Mucosa of gallbladder (tissue), 1 donor: Measurements from ENCODE around the gene TNK2. TPM values are rescaled to one million over a fixed set of nuclear protein-coding genes. Genes with fewer than 3 reads are reported as not detected.
"Not testable (repeated sequence)": the region's sequence is repeated elsewhere in the genome, so short reads cannot be mapped to it uniquely, and the experiment has no call there.

ENCODE experiments used
- DNase-seq: peaks from one replicate; pipeline ENCODE4 v3.0.0-alpha.2; 2020; ENCODE audit warnings: low spot score
- total RNA-seq: library from RNA; stranded (reverse); gene quantifications from one replicate; pipeline ENCODE4 v1.2.1, GENCODE V29; 2021
- donor health status: DM: no; HTN: no; CAD: no.

The TNK2 gene
- total RNA-seq, 1 donor from 2014 or later: 47.3 TPM

DNA sequence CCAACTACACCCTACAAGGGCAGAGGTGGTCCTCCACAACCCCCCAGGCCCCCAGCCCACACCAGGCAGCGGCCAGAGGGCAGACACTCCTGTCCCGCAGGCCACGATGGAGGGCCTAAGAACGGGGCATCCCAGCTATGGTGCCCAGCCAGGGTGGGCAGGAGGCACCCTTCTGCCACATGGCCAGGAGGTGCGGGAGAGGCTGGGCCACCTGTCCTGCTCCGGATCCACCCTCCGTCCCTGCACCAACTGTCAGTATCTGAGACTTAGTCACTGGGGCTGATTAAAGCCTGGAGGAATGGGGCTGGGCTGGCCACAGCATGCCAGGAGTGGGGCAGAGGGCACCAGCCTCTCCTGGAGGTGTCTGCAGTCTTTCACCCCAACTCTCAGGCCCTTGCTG, 37.9 kb downstream of the TNK2 start:
- DNase-seq: no peak

DNA sequence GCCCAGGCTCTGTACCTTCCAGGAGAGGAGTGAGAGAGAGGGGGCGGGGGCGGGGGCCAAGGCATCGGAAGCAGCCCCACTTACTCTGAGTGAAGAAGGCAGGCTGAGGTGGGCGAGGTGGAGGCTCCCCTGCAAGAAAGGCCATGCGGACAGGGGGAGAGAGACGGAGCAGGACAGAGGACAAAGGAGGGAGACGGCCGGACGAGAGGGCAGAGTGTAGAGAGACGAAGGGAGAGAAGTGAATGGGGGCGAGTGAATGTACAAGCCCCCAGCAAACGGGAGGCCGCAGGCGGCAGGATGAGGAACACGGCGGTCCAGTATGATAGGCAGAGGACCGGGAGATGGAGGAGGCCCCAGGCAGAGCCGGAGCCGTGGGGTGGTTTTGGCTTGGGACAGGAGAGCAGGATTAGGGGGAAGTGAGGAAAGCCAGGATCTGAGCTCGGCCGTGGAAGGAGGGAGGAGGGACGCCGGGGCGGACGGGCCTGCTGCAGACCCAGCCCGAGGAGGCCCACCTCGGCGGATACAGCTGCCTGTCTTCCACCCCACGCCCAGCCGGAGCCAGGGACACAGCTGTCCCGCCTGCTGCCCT, 38.8 kb downstream of the TNK2 start:
- no peak for DNase-seq

DNA sequence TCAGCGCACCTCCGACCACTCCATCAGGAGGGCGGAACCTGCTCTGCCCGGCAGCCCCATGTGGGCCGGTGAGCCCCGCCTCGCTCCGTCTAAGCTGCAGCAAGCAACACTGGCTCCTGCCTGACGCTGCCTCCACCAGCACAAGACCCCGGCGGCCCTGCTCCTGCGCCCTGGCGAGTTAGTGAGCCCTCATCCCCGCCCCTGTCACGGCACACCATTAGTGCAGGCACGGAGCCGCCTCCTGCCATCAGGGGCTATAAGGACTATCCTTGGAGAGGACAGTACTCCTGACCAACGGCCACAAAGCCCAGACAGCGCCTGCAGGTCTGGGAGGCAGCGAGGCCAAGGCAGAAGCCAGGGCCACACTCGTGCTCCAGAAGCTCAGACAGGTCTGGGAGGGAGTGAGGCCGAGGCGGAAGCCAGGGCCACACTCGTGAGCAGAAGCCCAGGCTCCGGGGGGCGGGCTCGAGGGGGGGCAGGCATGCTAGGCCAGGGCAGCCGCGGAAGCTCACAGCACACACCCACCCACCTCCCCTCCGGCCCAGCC, 39.4 kb downstream of the TNK2 start:
- no peak for DNase-seq

DNA sequence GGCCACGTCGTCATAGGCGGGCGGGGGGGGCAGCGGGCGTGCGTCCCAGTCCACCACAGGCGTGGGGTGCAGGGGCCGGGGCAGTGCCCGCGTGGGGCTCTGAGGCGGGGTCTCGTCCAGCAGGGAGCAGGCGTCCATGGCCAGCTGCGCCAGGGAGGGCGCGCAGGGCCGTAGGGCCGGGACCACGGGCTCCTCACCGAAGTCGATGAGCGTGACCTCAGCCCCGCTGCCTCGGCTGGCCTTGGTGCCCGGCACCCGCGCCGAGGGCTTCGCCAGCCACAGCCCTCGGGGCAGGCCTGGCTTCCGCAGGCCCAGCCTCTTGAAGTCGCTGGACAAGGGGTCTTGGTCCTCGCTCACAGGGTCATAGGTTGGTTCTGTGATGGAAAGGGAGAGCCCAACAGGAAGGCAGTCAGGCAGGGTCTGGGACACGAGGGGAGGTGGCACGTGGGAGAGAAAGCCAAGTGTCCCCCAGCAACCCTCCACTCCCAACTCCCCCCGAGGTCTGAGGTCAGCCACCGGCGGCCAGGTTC, 40.0 kb downstream of the TNK2 start:
- DNase-seq: no peak

DNA sequence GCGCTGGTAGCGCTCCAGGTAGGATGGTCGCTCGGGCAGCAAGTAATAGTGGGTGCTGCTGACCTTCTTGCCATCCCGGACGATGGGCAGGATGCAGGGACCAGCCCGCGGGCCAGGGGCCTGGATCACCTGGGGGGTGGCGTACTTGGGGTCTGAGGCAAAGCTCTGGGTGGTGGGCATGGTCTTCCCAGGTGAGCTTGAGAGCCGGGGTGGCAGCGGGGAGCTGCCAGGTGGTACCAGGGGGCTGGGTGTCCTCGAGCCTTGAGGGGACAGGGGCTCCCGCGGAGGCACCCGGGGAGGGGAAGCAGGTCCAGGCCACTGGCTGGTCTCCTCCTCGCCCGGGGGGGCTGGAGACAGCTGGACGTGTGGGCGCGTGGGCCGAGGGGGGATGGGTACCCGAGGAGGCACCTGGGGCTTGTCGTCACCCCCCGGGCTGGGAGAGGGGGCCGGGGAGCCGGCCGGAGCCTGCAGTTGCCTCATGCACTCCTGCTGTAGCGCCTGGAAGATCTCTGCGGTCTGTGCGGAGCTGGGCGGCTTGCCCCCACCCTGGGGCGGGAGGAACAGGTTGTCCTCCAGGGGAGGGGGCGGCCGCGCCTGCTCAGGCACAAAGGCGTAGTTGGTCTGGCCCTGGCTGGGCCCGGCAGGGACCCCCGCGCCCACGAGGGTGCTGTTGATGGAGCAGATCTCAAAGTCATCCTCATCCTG, 40.6 kb downstream of the TNK2 start:
- no peak for DNase-seq

DNA sequence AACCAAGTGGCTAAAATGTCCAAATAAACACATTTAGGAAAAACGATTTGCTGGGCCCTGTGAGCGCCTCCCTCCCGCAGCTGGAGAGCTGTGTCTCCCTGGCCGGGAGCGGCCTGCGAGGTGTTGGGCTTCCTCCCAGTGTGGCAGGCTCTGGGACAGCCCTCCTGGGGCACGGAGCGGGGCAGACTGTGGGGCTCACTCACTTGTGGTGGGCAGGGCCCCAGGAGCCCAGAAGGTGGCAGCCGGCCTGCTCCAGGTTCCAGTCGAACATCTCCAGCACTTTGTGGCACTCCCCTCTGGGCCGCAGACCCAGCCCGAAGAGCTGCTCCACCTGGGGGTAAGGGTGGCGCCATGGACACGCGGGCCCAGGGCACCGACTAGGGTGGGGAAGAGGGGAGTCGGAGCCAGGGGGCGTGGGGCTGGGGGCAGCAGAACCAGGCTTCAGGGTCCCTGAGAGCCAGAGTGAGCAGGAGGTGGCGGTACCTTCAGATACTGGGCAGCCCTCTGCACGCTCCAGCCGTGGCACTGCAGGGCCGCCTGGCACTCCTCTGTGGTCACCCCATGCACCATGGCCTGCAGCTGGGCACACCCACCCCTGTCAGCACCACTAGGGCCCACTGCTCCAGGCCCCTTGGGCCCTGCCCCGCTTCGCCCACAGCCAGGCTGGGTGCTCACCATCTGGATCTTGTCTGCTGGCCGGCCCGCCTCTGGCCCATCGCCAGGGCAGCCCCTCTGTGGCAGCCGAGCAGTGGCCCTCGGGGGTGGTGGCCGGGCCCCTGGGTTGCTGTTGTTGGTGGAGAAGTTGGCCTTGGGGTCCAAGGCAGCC, 41.5 kb downstream of the TNK2 start:
- no peak for DNase-seq

DNA sequence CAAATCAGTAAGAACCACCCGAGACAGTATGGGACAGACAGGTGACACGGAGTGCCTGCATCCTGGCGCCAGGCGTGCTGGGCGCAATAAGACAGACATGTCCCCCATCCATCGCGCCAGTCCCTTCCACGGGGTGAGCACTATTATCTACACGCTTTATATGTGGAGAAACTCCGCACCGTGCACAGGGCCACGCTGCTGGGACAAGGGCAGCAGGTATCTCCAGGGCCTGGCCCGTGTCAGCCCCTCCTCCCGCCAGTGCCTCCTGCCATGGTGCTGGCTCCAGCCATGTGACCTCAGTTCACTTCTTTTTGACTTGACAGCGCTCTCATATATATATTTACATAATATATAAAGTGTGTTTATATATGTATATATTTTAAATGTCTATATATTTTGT, 42.6 kb downstream of the TNK2 start:
- no peak for DNase-seq

DNA sequence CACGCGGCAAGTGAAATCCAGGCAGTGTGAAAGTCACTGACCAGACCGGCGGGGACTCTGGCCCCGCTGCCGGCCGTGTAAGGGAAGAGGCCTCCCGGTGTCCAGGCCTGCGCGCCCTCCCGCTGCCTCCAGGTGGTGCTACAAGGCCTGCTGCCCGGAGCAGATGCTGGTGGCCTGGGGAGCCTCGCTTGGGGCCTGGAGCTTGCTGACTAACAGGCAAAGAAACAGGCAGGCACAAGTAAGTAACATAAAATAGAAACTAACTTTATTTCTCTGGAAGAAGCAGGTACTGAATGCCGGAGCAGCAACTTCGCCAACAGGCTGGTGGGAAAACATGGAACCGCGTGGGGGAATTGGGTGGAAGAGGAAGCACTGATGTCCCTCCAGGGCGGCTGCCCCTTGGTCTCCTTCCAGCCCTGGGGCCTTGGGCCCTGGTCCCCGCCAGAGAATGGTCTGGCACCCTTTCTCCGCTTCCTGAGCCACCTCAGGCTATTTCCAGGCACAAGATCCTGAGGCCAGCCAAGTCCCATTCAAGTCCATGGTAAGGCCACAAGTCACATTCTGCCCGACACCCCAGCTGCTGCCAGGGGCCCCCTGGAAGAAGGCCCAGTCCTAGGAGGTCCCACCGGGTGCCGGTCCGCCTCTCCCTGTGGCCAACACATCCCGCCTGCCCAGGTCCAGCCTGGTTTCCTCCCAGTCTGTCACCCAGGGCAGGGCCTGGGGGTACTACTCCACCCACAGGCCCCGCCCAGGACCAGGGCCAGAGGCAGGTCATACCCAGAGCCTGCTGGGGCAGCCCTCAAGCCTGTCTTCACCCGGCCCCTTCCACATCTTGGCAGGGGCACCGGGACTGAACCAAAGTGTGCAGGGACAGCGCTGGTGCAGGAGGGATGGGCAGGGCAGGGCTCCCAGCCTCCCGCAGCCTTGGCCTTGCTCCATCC, 45.0 kb downstream of the TNK2 start:
- DNase-seq: peak; percentile 86

DNA sequence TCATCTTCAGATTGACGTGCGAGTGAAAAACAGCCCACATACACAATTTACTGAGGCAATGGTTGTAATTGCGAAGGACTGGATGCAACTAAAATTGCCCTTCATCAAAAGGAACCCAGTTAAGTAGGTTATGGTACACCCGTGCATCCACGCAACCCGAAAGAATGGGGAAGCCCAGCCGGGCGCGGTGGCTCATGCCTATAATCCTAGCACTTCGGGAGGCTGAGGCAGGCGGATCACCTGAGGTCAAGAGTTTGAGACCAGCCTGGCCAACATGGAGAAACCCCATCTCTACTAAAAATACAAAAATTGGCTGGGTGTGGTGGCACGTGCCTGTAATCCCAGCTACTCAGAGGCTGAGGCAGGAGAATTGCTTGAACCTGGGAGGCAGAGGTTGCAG, 46.0 kb downstream of the TNK2 start:
- DNase-seq: not testable (repeated sequence)

DNA sequence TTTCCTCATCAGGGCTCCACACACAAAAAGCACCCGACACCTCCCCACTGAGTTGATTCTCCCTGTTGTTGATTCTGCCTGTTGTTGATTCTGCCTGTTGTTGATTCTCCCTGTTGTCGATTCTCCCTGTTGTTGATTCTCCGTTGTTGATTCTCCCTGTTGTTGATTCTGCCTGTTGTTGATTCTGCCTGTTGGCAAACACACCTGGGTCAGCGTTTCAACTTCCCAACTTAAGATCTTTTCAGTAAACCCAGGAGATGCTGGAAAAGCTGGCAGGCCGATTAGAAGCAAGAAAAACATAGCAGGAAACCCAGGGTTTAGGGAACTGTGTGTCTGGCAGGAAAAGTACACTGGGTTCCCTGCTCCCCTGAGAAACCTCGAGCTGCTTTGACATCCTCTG, 47.9 kb downstream of the TNK2 start:
- no peak for DNase-seq

DNA sequence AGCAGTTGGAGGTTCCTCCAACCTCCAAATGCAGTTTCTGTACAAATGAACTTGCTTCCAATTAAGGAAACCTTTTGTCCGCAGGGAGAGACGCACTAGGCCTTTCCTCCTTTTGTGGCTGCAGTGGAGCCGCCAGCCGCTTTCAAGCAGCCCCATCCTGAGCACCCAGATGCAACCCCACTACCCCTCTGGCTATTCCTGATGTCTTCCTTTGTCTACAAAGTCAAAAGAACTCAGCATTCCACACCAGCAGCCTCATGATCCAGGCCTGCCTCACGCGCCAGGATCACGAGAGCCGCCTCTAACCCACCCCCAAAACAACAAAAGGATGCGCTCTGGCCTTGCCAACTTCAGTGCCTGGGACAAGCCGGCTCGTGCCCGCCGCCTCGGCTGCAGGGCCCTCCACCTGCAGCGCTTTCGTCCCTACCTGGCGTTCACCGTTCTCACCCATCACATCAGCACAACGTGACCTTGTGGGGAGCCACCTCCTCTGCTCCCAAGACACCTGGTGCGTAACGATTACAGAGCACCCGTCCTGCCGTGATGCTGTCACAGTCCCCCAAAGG, 48.4 kb downstream of the TNK2 start:
- no peak for DNase-seq

DNA sequence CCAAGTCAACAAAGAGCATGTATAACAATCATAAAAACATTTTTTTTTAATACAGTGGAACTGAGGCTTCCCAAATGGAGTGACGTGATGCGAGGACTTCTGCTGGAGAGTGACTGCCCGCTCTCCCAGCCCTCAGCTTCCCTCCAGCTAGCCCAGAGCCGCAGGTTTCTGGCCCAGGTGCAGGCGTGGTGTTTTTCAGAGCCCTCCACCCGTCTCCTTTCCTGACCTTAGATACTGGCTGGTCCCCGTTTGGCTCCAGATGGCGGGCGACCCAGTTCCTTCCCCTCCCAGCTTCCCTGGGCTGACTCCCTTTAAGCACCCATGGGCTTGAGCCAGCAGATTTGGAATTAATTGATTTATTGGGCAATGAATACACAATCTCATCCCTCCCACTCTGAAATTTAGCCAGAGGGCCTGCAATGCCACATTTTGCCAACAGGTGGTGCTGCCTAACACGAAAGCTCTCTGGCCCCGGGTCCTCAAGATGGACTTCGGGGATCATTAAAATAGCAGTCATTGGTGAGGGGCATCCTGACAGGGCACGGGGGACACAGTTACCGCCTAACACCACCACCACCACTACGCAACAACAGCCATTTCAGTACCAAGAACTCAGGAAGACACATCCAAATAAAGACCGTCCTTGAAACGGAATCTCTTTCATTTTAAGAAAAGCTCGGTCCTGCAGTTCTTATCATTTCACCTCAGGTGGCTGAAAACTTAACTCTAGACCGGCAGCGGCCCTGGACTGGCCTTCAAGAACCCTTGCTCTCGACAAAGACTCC, 49.1 kb downstream of the TNK2 start:
- DNase-seq: peak; percentile 75

DNA sequence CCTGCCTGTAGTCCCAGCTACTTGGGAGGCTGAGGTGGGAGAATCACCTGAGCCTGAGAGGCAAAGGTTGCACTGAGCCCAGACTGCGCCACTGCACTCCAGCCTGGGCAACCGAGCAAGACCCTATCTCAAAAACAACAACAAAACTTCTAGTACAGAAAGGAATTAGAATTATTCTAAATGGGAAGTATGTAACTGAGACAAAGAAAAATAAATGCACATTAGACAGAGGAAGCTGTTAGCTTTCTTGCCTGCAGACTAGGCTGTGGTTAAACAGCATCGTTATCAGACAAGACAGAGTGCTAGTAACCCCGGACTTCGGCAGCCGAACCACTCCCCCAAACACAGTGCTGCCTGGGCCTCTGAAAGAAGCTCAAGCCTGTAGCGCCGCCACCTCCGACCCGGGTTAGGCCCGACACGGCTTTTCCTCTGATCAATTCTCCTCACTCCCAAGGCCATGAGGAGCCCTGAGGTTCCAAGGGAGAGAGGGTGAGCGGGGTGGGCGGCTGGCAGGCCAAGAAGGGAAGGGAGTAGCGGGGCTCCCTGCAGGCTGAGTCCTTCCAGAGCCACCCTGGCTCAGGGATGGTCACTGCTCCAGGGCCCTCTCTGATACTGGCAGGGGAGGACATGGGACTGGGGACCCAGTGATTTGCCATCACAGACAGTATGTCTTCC, 51.8 kb downstream of the TNK2 start:
- DNase-seq: no peak

DNA sequence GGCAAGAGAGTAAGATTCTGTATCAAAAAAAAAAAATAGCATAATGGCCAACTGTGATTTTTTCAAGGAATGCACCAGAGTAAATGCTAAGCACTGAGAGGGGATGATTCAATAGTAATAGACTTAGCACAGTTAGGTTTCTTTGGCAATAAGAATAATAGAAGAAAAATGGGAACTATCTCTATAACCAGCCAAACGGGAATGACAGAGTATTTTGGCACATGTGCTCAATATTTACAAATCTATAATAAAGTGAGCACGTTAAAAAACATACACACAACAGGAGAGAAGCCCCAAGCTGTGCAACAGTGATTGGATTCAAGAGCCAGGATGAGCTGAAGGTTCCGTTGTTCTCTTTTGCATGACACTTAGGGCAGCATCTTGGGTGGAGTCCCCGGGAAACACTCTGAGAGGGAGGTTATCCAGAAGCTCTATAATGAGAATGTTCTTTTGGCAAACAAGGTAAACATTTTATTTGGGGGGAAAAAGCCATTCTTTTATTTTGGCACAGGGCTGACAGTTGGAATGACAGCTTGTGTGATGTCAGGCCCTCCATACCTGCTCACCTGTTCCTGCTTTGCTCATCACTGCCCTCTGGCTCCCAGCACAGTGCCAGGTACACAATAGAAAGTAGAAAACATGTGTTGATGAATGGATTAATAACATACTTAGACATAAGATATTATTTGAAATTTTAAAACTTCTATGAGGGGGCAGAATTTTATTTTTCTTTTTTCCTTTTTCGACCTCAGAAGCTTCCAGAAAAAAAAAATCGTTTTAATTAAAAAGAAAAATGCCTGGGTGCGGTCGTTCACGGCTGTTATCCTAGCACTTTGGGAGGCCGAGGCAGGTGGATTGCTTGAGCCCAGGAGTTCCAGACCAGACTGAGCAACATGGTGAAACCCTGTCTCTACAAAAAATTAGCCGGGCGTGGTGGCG, 52.6 kb downstream of the TNK2 start:
- DNase-seq: no peak

DNA sequence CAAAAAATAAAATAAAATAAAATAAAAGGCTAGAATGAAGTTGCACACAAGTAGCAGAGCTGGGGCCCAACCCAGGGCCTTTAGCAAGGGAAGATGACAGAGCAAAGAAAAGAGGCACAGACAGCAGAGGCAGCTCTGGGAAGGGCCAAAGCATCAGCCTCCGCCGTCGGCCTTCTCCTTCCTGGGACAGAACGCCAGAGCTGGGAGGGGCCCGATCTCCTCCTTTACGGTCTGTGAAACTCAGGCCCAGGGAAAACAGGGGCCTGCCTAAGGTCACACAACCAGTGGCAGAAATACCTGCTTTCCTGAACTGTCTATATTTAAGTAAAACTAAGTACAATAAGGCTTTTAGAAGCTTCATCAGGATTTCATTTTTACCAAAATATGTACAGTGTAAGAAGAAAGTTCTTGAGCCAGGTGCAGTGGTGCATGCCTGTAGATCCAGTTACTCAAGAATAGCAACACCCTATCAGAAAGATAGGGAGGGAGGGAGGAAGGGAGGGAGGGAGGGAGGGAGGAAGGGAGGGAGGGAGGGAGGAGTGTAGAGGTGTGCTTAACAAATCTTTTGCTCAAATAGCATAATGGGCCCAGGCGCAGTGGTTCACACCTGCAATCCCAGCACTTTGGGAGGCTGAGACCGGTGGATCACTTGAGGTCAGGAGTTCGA, 53.6 kb downstream of the TNK2 start:
- DNase-seq: no peak

DNA sequence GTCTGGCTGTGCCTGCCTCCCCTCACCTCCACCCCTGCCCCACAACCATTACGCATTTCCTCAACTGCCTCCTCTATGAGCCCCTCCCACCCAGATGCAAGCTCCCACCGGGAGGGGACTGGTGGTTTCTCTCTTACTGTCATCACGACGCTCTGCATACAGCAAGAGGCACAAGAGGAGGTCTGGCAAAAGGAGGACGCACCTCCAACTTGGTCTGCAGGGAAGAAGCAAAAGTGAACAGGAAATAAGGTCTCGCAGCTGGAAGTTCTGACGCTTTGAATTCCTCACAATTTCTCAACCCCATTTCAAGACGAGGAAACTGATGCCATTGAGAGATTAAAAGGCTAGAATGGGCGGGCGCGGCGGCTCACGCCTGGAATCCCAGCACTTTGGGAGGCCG, 54.4 kb downstream of the TNK2 start:
- DNase-seq: no peak

DNA sequence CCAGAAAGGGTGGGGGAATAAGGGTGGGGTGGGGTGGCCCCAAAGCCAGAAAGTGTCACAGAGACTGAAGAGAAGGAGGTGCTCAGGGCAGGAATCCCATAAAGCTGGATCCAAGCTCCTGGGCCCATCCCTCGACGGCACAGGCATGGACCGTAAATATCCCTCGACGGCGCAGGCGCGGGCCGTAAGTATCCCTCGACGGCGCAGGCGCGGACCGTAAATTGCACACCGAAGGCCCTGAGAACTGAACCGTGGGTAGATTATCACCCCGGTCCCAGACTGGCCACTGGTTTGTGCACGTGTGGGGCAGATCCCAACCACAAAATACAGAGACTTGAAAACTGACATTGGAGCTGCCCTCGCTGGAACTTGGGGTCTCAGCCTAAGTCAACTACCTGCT, 55.3 kb downstream of the TNK2 start:
- no peak for DNase-seq
